HUDEP-2 (cell line): ENCODE data around the gene ZP1.
A peak's percentile ranks its signal among the peaks of the same experiment; 100 is the strongest.

Experiments used
- DNase-seq, 76 experiments: peaks; one replicate each; lab custom pipeline; 2025; ENCODE audit not compliant: unreplicated experiment in 76 of 76; lab: John Stamatoyannopoulos, UW

Gene ZP1

GRCh38 chr11:60921777-60922335 lies 54.5 kb downstream of the ZP1 start:
- no peak for DNase-seq

- no peak for DNase-seq
Observed at GRCh38 chr11:60922906-60923305, 55.6 kb downstream of the ZP1 start.

- no peak for DNase-seq
Observed at GRCh38 chr11:60923326-60923725, 56.0 kb downstream of the ZP1 start.

DNA sequence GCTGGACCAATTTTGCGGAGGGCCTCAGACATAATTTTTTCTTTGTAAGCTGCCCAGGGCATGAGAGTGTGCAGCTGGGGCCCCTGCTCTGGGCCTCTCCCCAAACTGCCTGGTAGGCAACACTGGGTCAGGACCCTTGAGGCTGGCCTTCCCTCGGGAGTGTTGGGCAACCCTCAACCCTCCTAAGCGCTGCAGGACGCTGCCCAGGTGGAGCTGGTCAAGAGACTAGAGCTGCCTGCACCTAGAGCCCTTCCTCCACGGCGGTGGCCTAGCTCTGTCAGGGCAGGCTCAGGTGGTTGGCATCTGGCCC lies 56.4 kb downstream of the ZP1 start:
- DNase-seq: no peak

DNA sequence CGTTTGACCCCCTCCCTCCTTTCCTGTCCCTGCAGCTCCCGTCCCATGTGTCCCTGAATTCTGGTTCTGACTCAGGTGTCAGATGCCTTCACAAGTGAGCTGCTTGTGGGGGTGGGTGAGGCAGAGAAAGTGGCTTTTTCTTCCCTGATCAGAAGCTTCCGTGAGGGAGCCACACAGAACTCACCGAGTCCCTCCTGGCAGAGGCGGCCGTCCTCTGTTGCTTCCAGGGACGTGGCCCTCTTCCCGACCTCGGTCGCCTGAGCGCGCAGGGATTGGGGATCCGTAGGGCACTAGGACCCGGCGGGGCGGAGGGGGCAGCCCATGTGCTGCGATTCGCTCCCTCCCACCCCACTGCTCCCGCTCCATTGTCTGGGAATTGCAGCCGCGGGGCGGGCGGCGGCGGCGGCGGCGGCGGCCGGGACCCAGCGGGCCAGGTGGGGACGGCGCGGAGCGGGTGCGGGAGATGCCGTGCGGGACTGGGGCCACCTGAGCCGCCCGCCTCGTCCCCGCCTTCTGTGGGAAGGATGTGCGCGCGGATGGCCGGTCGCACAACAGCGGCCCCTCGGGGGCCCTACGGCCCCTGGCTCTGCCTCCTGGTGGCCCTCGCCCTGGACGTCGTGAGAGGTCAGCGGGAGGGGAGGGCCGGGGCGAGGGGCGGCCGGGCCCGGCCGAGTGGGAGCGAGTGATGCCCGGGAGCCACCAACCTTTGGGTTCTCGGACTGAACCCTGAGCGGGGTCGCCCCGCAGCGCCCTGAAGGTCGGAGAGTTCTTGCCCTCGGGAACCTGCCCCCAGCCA lies 57.0 kb downstream of the ZP1 start, which contains the start of gene TMEM132A:
Gene TMEM132A (plus strand): TSS at position 351 of the 796 bp plus-strand sequence. CDS start 174 bp downstream, at position 525.
- DNase-seq: peak in 2 of 76 experiments; percentile 4 to 18
